Kidney capillary endothelial cell (primary cell): ENCODE data around the gene PDCD1.
"Not testable (repeated sequence)": the region's sequence is repeated elsewhere in the genome, so short reads cannot be mapped to it uniquely, and the experiment has no call there.

Experiments
- DNase-seq: peaks from one replicate; pipeline ENCODE4 v3.0.0-alpha.2; 2018; ENCODE audit warnings: low spot score

The PDCD1 gene

DNA sequence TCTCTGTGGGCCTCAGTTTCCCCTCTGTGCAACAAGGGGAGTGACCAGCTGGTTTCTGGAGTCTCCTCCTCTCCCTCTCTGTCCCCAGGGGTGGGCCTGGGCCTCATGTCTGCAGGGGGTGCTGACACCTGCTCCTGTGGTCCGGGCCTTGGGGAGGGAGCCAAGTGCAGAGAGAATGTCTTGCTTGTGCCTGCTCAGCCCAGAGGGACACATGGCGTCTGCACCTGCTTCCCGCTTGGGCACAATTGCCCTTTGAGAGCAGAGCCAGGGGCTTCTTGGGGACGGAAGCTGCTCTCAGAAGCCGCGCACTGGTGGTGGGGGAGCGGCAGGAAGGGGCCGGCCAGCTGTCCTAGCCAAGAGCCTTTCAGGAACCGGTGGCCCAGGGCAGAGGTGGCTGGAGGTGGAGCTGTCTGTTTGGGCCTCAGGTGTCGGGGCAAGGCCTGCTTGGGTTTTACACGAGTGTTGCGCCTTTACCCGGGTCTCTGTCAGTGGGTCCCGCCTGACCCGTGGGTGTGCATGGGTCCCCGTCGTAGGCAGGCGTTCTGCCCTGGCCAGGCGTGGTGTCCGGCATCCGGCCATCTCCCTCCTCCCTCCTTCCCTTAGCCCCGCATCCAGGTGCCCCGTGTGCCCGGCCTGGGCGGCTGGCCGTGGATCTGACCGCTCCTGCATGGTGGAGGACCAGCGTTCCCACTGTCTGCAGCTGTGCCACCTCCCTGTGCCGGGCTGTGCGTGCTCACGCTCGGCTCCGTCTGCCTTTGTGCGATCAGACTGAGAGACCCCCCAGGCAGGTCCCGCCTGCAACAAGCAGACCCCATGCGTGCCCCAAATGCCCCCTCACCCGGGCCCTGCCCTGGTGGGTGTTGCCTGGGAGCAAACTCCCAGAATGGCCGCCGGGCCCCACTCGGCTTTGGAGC is 45.7 kb downstream of the PDCD1 start:
- DNase-seq, result no peak

DNA sequence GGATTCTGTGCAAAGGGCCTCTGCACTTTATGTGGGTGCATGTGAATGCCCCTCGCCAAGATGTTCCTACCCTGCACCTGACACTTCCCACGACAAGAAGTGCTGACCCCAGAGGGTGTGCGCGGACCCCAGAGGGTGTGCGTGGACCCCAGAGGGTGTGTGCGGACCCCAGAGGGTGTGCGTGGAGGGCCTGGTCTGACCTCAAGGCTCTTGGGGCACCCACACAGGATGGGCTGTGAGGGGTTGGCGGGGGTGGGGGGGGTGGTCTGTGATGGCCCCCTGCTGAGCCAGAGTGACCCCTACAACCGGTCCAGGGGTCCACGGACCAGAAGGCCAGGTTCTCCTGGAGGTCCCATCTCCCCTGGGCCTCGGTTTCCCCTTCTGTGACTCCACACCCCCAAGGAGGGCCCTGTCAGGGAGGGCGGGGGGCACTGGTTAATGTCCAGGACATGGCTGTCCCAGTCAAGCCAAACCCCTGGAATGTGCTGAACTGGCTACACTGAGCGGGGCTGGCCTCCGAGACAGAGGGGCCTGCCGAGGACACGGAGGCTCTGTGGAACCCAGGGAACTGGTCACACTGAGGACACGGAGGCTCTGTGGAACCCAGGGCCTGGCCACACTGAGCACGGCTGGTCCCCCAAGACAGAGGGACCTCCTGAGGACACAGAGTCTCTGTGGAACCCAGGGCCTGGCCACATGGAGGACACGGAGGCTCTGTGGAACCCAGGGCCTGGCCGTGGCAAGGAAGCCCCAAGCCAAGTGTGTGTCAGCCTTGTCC is 46.6 kb downstream of the PDCD1 start:
- DNase-seq, result no peak

- DNase-seq, result no peak
Measured at GRCh38 chr2:241811201-241811951, 47.3 kb downstream of the PDCD1 start.

GRCh38 chr2:241810307-241811200 is 48.1 kb downstream of the PDCD1 start:
- DNase-seq, result no peak

GRCh38 chr2:241809383-241810306 is 49.0 kb downstream of the PDCD1 start:
- DNase-seq, result no peak

DNA sequence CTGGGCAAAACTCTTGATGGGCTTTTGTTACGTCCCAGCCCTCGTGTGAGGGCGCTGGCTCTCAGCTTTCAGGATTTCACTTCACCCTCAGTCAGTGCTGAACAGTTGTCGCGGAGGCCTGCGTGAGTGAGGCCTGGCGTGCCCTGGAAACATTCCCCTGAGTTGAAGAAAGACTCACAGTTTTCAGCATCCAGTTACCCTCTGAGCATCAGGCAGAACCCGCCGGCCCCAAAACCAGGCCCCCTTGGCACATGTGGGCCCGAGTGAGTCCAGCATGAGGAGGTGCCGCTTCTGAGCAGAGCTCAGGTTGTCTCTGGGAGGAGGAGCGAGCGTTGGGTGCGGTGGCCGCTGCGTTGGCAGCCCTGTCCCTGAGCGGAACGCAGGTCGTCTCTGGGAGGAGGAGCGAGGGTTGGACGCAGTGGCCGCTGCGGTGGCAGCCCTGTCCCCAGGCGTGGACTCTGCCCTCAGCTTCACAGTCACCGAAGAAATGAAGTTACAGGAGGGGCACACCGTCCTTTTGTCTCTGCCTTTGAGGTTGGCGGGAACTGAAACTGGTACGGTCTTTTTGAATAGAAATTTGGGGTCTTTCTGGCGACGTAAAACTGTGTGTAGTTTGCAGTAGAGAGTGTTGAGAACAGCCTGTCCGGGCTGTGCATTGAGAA is 49.8 kb downstream of the PDCD1 start, which contains the start of gene NEU4:
NEU4 (plus strand) TSS at position 473 of the 662 bp plus-strand sequence. CDS start 5,292 bp downstream, outside the sequence.
- DNase-seq, result no peak

- no peak for DNase-seq
Measured at GRCh38 chr2:241808051-241808720, 50.5 kb downstream of the PDCD1 start.

DNA sequence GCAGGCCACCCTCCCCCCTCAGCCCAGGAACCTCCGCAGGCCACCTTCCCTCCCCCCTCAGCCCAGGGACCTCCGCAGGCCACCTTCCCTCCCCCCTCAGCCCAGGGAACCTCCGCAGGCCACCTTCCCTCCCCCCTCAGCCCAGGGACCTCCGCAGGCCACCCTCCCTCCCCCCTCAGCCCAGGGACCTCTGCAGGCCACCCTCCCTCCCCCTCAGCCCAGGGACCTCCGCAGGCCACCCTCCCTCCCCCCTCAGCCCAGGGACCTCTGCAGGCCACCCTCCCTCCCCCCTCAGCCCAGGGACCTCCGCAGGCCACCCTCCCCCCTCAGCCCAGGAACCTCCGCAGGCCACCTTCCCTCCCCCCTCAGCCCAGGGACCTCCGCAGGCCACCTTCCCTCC is 52.5 kb downstream of the PDCD1 start:
- not testable (repeated sequence) for DNase-seq

GRCh38 chr2:241804326-241805229 is 54.1 kb downstream of the PDCD1 start:
- no peak for DNase-seq

DNA sequence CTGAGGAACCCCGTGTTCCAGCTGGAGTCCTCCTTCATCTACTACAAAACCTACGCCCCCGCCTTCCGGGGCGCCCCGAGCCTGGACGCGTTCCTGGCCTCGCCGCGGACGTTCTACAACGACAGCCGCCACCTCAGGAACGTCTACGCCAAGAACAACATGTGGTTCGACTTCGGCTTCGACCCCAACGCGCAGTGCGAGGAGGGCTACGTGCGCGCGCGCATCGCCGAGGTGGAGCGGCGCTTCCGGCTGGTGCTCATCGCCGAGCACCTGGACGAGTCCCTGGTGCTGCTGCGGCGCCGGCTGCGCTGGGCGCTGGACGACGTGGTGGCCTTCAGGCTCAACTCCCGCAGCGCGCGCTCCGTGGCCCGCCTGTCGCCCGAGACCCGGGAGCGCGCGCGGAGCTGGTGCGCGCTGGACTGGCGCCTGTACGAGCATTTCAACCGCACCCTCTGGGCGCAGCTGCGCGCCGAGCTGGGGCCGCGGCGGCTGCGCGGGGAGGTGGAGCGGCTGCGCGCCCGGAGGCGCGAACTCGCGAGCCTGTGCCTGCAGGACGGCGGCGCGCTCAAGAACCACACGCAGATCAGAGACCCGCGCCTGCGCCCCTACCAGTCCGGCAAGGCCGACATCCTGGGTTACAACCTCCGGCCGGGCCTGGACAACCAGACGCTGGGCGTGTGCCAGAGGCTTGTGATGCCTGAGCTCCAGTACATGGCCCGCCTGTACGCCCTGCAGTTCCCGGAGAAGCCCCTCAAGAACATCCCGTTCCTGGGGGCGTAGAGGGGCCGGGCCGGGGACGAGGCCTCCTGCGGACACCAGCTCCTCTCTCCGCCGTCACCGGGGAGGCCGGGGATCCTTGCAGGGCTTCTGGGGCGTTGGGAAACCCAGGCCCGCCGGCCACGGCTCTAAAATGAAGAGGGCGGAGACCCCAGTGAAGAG is 55.0 kb downstream of the PDCD1 start:
- no peak for DNase-seq

DNA sequence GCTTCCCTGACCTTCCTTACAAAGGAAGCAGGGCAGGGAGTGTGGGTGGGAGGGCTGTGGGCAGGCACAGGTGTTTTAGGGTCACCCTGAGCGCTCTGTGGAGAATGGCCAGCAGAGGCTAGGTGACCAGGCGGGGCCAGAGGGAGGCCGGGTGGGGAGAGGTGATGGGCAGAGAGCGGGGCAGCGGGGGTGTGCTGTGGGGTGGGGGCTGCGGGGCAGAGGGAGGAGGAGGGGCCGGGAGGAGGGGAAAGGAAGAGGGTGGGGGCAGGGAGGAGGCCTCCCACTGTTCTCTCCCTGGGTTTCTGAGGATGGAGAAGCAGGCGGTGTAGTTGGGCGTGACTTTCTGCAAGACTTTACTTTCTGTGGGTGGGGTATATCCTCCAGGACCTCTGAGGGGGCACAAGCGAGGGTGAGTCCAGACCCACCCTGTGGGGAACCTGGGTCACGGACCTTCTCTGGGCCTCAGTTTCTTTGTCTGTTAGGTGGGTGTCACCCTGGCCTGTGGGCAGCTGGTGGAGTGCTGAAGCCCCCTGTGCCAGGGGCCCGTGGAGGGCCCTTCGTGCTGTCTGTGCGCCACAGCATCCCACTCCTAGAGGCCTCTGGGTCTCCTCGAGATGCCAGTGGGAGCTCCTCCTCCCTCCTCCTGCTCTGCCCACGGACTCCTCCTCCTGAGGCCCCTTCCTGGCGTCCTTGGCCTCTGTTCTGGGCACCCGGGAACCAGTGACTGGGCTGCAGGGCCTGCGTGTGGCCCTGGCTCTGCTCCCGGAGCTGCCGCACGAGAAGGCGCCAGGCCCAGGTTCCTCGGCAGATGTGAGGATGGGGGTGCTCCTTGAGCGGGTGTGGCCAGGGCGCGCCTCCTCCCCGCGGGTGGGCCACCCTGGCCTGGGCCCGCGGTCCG is 56.0 kb downstream of the PDCD1 start:
- DNase-seq, result no peak

- no peak for DNase-seq
Measured at GRCh38 chr2:241801611-241802420, 56.9 kb downstream of the PDCD1 start.

DNA sequence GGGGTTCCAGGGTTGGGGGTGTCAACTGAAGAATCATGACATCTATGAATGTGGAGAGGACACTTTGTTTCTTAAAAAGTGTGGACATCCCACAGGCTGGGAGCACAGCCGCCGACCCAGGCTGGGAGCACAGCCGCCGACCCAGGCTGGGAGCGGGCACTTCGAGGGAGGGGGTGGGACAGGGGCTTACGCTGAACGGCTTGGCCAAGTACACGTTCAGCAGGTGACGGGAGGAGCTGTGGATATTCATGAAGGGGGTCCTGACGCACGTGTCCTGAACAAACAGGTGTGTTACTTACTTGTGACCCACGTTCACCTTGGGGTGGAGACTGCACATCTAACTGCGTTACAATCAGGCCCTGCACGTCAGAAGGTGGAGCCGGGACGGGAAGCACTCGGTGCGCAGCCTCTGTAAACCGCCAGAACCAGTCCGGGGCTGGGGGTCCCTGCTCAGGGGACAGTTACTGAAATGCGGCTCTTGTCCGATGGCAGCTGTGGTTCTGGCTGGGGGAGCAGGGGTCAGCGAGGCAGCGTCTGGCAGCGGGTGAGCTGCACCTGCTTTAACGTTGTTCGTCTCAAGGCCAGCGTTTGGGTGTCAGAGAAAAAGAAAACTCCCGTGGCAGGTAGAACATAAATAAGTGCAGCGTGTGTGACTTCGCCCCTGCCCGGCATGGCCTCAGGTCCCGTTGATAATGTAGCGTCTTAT is 58.3 kb downstream of the PDCD1 start:
- DNase-seq, result not testable (repeated sequence)
